CD4-positive, alpha-beta T cell treated with Interferon gamma for 1 hour (primary cell): Measurements from ENCODE around the gene CRY1.
"Not testable (repeated sequence)": the region's sequence is repeated elsewhere in the genome, so short reads cannot be mapped to it uniquely, and the experiment has no call there.

ENCODE experiments used
- DNase-seq: peaks from one replicate; pipeline ENCODE4 v3.0.0-alpha.2; 2020

The CRY1 gene

DNA sequence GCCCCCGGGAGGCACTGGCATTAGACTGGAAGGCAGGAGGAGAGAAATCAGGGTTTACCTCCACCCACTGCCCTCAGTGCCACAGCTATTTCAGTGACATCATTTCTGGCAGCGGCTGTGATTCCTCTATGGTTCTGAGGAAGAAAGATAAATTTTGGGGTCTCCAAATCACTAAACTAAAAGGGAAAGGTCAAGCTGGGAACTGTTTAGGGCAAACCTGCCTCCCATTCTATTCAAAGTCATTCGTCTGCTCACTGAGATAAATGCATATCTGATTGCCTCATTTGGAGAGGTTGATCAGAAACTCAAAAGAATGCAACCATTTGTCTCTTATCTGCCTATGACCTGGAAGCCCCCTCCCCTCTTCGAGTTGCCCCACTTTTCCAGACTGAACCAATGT lies 14.0 kb upstream of the CRY1 start:
- DNase-seq = no peak

DNA sequence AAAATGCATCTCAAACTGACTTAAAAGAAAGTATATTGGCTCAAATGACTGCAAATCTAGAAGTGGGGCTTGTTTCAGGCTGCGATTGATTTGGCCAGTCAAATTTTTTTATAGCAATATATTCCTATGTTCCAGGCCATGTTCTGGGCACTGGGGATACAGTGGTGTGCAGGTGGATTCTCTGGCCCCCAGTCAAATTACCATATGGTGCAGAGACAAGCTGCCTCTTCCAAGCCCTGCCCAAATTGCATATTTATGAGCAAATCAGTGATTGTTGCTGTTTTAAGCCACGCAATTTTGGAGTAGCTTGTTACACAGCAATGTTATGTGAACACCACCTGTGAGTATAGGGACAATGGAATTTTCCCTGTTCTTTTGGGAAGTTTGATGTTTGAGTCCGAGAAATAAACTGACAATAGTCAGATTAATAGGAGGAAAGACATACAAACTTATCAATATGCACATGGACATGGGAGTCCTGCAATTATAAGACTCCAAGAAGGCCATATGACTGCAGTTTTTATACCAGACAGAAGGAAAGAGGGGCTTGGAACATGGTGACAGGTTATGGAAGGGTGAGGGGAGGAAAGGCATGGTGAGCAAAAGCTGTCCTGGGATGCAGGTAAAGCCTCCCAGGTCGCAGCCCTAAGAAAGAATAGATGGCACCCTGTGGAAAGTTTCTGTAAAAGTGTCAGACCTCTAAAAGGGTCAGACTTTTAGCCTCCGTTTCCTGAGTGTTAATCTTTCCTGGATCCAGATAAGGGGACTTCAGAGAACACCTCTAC lies 13.1 kb upstream of the CRY1 start:
- DNase-seq = no peak

DNA sequence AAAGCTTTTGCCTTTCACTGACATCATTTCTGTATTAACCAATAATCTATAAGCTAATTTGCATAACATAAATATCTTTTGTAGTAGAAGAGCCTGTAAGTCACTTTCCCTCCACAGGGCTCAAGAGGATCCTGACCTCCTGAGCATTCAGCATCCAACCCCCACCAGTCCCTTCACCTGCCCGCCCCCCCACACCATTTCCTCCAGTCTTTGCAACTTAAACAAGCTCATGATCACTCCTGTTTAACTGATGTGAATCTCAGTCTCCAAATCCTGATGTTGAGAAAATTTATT lies 12.0 kb upstream of the CRY1 start:
- no peak for DNase-seq

DNA sequence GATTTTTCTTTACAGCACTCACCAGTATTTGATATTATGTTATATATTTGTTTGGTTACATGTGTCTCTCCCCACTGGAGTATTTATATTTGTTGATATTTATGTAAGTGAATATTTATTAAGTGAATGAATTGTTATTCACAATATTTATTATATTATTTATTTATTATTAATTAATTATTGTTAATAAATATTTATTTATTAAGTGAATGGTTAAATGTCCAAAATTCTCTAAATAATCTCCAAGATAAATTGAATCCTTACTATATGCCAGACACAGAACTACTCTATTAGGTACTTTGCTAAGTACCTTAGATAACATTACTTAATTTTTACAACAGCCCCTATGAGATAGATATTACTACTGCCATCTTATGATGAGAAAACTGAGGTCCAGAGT lies 10.2 kb upstream of the CRY1 start:
- no peak for DNase-seq

DNA sequence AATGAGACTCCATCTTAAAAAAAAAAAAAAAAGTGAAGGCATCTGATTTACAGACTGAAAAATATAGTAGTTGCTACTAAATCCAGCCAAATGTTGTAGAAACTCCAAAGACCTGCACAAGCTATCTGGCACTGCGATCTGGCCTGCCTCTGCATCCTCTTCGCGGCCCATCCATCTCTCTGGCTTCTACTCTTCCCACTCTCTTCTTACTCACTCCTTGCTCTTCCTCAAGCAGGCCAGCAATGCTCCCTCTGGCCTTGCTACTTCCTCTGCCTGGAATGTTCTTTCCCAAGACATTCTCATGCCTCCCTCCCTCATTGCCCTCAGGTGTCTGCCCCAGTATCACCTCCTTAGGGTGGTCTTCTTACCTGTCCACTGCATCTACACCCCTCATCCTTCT lies 9.7 kb upstream of the CRY1 start:
- DNase-seq = no peak

DNA sequence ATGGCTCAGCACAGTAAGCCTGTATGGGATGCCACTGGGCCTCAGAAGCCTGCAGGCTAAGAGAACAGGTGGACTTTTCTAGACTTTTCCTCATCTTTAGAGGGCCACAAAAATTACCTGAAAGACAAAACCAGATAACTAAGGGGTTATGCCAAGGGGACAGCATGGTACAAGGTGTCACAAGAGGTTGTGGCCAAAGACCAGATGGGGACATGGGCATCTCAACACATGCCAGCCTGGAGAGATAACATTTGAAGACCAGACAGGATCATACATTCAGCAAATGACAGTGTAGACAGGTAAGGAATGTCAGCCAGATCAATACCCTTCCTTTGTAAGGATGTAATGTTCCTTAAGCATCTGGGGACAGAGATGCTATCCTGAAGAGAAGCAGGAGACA lies 8.9 kb upstream of the CRY1 start:
- no peak for DNase-seq

DNA sequence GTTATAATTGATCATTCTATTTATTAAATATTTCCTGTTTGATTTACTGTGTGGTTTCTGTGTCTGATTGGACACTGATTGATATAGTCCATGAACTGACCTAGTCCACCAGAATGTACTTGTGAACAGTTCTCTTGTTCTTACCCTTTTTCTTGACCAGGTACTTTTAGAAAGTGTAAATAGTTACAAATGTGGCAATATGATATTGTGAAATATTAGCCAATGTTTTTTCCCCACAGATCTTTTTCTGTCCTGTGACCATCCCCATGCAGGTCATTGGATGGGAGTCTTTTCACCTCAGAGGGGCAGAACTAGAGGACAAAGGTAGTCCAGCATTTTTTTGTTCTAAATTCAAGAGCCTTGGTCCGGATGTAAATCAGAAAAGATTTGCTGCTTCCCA lies 8.3 kb upstream of the CRY1 start:
- no peak for DNase-seq

DNA sequence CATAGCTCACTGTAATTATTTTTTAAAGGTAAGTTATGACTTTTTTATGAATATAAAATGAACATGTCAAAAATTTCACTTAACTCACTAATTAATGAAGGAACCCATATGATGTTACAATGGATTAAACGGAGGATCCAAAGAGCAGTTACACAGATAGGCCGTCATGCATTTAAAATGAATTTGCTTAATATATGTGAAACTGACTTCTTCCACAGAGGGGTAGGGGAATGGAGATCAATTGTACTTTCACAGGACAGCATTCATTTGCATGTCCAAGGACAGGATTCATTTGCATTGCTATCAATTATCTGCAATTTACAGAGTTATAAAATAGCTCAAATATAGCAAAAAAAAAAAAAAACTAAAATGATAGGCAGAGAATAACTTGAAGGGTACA lies 6.6 kb upstream of the CRY1 start:
- DNase-seq = no peak

DNA sequence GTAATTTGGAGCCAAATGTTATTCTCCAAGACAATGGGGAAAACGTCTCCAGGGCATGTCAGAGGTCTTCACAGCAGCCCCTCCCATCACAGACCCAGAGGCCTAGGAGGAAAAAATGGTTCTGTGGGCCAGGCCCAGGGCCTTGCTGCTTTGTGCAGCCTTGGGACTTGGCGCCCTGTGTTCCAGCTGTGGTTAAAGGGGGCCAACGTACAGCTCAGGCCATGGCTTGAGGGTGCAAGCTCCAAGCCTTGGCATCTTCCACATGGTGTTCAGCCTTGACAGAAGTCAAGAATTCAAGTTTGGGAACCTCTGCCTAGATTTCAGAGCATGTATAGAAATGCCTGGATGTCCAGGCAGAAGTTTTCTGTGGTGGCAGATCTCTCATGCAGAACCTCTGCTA lies 3.2 kb upstream of the CRY1 start:
- no peak for DNase-seq

DNA sequence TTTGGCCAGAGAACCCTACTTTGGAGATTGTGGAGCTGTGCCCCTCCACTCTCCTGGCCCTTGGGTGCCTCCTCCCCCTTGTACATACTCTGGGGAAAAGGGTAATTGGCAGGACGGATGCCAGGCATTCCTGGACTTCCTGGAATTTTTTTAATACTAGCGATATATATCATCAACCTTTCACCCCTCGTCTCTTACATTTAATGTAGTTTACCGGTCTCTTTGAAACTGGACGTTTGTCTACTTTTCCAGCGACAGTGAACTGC lies 767 bp upstream of the CRY1 start:
- no peak for DNase-seq

DNA sequence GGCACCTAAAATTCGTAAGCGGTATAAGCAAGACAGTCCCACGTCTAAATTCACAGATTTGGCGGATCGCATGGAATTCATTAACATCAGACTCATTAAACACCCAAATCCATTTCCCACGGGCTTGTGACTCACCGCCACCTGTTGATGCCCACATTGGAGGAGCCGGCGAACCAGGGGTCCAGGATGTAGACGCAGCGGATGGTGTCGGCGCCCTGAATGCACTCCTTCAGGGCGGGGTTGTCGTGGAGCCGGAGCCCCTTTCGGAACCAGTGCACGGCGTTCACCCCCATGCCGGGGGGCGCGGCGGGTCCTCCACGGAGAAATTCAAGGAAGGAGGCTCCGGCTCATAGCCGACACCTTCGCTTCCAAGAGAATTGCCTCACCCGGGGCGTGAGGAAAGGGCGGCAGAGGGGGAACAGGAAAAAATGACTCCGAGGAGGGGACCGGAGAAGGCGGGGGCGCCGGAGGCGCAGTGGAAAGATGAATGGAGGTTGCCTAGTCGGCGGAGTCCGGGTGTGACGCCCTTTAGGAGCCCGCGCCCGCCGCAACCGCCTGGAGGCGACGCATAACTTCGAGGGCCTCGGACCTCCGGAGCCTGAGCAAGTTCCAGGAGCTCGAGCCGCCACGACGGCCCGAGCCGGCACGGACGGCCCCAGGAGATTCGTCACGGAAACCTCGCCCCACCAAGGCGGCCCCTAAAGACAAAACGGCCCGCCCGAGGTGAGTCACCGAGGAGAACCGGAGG lies 506 bp downstream of the CRY1 start:
- peak; percentile 54 for DNase-seq

DNA sequence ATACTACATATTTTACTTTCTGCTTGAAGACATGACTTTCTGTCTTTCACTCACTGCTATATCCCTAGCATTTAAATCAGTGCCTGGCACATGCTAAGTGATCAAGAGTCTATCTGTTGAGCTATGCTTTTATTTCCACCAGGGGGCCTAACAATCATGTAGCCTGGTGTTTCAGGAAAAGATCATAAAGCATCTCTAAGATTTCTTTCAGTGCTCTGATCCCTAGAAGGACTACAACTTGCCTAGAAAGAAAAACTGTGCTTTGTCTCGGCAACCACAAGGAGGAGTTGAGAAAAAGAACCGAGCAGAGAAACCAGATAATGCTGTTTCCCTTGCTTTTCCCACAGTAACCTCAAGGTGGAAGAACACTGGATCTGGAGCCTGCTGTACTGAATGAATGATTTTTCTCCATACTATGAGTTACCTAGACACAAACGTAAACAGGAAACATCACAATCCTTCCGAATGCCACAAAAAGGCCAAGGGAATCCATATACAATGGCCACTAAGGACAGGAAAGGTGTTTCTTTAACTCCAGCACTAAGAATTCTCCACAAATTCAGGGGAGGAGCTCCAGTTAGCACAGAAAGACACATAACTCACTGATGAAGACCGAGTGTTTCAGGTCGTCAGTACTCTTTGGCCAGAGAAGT lies 1.2 kb downstream of the CRY1 start:
- DNase-seq = peak; percentile 7

DNA sequence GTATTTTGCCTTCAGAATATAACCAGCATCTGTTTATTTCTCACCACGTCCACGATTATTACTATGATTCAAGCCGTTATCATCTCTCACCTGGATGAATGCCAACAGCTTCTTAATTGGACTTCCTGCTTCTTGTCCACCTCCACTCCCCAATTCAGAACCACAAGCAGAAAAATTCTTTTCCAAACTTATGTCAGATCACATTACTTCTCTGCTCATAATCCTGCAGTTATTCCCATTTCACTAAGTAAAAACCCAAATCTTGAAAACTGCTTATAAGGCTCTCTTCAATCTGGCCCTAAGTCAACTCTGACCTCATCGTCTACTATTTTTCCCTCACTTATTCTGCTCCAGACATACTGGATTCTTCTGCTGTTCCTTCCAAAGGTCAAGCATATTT lies 2.0 kb downstream of the CRY1 start:
- DNase-seq = no peak

DNA sequence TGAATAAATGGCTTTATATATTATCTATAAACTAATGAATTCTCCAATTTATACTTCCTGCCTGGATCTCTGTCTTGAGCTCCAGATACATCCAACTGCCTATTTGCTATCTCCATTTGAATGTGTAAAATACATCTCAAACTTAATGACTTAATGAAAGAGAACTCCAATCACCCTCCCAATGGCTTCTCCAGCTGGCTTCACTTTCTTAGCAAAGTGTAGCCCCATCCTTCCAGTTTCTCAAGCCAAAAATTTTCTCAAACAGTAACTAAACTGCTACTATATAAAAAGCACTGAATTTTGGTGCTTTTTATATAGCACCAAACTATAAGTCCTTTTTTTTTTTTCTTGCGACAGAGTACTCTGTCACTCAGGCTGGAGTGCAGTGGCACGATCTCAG lies 2.6 kb downstream of the CRY1 start:
- DNase-seq = no peak

DNA sequence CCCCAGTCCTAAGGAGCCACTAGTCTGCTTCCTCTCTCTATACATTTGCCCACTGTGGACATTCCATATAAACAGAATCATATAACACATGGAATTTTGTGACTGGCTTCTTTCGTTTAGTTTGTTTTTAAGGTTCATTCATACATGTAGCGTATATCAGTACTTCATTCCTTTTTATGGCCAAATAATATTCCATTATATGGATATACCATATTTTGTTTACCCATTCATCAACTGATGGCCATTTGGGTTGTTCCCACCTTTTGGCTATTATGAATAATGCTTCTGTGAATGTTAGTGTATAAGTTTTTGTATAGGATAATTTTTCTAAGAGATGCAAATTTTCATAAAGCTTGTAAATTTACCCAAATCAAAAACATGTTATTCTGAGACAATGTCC lies 4.4 kb downstream of the CRY1 start:
- DNase-seq = no peak

DNA sequence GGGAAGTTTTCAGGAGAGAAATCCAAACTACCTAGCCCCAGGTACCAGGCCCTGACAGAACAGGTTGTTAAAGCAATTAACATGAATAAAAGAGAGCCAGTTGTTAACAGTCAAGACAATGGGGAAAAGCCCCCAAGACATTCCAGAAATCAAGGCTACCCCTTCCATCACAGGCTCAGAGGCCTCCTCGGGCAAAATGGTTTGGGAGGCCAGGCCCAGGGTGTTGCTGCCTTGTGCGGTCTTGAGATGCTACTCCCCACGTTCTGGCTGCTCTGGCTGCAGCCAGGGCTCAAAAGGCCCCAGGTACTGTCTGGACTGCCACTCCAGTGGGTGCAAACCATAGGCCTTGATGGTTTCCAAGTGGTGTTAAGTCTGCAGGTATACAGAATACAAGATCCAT lies 7.0 kb downstream of the CRY1 start:
- DNase-seq = no peak

DNA sequence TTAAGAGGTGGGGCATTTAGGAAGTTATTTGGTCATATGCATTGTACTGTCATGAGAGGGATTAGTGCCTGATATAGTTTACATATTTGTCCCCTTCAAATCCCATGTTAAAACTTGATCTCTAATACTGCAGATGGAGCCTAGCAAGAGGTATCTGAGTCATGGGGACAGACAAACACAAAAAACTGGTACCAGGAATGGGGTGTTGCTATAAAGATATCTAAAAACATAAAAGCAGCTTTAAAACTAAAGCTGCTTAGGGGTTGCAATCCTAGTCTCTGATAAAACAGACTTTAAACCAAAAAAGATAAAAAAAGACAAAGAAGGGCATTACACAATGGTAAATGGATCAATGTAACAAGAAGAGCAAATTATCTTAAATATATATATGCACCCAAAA lies 11.6 kb downstream of the CRY1 start:
- DNase-seq = no peak

DNA sequence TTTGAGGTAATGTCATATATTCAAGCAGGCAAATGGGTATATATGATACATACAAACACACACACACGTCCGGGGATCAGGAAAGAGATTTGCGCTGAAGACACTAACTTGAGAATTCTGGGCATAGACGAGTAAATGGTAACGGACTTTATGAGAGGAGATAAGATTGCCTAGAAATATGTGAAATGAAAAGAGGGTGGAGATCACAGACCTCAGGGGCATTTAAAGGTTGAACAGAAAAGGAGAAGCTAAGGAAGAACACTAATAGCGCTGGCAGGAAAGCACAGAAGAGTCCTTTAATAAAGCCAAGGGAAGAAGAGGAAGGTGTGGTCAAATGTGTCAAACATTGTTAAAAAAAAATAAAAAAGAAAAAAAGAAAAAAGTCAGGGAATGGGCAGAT lies 13.1 kb downstream of the CRY1 start:
- DNase-seq = no peak

DNA sequence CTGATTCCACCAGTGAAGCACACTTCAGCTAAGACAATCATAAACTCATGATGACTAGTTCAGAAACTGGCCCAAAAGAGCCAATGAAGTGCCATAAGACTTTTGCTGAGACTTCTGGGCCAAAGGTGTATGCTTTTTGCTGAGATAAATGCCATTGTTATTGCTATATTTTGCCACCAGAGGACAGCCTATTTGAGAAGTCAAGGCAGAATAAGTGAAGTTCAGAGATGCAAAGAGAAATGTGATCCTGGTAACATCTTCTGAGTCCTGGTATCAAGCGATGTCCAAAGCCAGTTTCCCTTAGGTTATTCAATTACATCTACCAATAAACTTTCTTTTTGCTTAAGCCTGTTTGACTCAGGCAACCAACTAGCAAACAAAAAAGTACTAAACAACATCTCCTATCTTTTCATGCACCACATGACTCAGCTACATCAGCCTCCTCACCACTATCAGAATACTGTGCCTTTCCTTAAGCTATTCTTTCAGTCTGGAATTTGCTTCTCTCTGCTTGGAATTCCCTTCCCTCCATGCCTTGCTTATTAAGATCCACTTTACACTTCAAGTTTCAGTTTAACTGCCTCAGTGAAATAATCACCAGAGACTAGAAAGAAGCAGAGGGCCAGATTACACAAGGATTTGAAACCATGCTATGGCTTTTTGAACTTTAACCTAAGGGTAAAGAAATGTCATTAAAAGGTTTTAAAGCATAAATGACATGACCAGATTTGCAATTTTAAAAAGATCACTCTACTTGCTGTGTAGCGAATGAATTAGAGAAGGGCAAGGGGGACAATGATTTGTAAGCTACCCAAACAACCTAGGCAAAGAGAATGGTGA lies 14.0 kb downstream of the CRY1 start:
- DNase-seq = no peak

DNA sequence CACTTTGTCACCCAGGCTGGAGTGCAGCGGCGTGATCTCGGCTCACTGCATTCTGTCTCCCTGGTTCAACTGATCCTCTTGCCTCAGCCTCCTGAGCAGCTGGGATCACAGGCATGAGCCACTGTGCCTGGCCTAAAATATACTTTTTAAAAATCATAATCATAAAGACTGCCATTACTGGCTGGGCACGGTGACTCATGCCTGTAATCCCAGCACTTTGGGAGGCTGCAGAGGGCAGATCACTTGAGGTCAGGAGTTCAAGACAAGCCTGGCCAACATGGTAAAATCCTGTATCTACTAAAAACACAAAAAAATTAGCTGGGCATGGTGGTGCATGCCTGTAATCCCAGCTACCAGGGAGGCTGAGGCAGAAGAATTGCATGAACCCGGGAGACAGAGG lies 20.1 kb downstream of the CRY1 start:
- not testable (repeated sequence) for DNase-seq

DNA sequence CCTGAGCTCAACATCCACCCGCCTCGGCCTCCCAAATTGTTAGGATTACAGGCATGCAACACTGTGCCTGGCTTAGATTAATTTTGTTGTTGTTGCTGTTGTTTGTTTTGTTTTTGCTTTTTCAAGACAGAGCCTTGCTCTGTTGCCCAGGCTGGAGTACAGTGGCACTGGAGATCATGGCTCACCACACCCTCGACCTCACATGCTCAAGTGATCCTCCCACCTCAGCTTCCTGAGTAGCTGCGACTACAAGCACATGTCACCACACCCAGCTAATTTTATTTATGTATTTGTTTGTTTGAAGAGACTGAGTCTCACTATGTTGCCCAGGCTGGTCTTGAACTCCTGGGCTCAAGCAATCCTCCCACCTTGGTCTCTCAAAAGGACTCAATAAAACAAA lies 26.7 kb downstream of the CRY1 start:
- no peak for DNase-seq

DNA sequence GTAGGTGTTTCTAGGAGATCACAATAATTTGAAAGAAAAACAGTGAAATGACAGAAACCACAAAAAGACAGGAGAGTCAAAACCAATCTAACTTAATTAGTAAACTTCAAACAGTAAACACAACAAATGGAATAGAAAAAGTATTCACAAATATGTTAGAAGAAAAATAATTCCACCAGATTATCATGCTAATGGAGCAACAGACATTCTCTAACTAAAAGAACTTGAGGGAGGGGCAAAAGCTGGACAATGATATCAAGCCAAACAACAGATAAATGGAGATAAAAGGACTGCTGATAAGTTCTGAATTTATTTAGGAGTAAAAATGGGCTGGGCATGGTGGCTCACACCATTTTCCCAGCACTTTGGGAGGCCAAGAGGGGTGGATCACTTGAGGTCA lies 28.7 kb downstream of the CRY1 start:
- no peak for DNase-seq

DNA sequence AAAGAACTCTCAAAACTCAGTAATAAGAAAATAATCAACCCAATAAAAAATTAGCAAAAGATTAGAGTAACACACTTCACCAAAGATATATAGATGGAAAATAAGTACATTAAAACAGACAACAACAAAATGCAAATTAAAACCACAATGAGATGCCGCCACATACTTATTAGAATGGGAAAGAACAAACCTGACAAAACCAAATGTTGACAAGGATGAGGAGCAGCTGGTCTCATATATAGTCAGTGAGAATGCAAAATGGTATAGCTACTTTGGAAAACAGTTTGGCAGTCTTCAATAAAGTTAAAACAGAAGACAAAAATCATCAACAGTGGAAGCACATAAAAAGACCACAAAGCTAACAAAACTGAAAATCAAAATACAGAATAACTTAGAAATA lies 29.1 kb downstream of the CRY1 start:
- no peak for DNase-seq

DNA sequence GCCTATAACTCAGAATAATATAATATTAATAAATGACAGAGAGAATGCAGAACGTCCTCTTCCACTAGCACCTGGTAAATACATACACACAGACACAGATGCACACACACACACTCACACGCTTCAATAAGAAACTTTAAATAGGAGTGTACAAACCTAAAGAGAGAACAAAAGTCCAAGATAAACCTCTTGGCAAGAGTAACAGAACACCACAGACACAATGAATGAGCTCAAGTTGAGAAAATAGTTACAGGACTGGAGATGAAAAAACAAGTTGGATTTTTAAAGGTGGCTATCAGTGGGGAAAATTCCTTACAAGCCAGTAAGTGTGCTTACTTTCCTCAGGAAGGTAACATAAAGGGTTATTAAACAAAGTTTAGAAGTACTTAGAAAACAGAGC lies 35.2 kb downstream of the CRY1 start:
- DNase-seq = no peak
